Measurements from ENCODE around the gene UBXN10. TPM values are rescaled to one million over a fixed set of nuclear protein-coding genes. Genes with fewer than 3 reads are reported as not detected.
"Not testable (repeated sequence)": the region's sequence is repeated elsewhere in the genome, so short reads cannot be mapped to it uniquely, and the experiment has no call there.

UBXN10 gene
- total and polyA plus RNA-seq, 5 donors from 2014 or later, result 0.06 to 0.41 (median 0.33) TPM; not detected in 1

DNA sequence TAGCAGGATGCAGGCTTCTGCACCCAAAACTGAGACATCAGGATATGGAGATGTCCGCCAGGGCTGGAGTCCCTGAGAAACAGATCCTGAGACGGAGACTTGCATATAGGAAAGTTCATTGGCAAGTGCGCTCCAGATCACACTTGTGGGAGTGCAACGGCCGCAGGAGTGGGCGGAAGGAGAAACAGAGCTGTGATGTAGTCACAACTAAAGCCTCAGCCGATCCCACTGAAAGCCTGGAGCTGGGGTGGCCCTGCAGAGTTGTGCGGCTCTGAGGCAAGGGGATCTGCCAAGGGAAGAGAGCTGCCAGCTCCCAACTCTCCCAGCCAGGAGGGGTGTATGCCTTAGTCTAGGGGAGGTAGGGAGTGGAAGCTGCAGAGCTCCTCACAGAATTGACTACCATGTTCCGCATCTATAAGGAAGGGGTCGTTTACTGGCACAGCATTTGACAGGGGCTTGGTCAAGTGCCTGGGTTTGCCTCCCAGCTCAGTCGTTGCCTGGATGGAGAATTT is 42.5 kb downstream of the UBXN10 start:
- Mint-ChIP-seq H3K27ac (no peak overlapping the region), H3K36me3 (no peaks in the 10 kb centered on the region), H3K27me3 (peaks cover 66% of the 10 kb centered on the region), H3K4me1 (no peaks in the 10 kb centered on the region), H3K9me3 (peaks cover 0 to 2% (median 0%) of the 10 kb centered on the region in 7 donors), H3K4me3 (no peak overlapping the region)
- Histone ChIP-seq H3K4me1 (ENCODE audit: control insufficient read depth, insufficient read depth, low read length, poor library complexity, severe bottlenecking) (no peaks in the 10 kb centered on the region), H3K9me3 (ENCODE audit: control insufficient read depth in 2 of 2, low read length in 2 of 2) (no peaks in the 10 kb centered on the region), H3K27me3 (ENCODE audit: control insufficient read depth, insufficient read depth, low read length) (peaks cover 9% of the 10 kb centered on the region), H3K36me3 (ENCODE audit: control insufficient read depth, insufficient read depth, low read length) (no peaks in the 10 kb centered on the region), H3K27ac (ENCODE audit: insufficient read depth, low read length, poor library complexity, severe bottlenecking) (no peak overlapping the region), H3K4me3 (ENCODE audit: low read depth, low read length) (no peak overlapping the region)
- DNase-seq (no peak), ATAC-seq (ENCODE audit: low read depth in 2 of 2) (no peak)

DNA sequence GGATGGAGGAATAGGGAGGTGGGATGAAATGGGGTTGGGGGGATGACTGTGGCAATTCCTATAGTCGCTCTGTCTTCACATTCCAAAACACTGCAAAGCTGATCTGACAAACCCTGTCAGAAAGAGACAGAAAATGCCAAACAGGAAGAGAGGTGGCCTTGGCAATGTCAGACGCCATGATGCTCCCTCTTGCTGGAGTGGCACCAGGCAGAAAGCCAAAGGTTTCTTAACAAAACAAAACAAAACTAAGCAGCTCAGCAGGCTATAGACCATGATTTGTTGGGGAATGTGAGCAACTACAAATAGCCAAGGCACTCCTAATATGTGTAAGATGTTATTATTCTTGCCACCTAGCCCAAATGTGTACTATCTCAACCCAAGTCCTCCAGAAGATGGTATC is 43.3 kb downstream of the UBXN10 start:
- Histone ChIP-seq H3K9me3 (ENCODE audit: control insufficient read depth in 2 of 2, low read length in 2 of 2) (no peaks in the 10 kb centered on the region), H3K36me3 (ENCODE audit: control insufficient read depth, insufficient read depth, low read length) (no peaks in the 10 kb centered on the region), H3K4me1 (ENCODE audit: control insufficient read depth, insufficient read depth, low read length, poor library complexity, severe bottlenecking) (no peaks in the 10 kb centered on the region), H3K27ac (ENCODE audit: insufficient read depth, low read length, poor library complexity, severe bottlenecking) (no peak overlapping the region), H3K4me3 (ENCODE audit: low read depth, low read length) (no peak overlapping the region), H3K27me3 (ENCODE audit: control insufficient read depth, insufficient read depth, low read length) (peaks cover 5% of the 10 kb centered on the region)
- H3K9me3 Mint-ChIP-seq, result peaks cover 0 to 2% (median 0%) of the 10 kb centered on the region in 7 donors
- no peaks in the 10 kb centered on the region for H3K36me3 Mint-ChIP-seq
- no peak for DNase-seq
- no peak overlapping the region for H3K27ac Mint-ChIP-seq
- H3K27me3 Mint-ChIP-seq, result peaks cover 64% of the 10 kb centered on the region
- H3K4me1 Mint-ChIP-seq, result no peaks in the 10 kb centered on the region
- no peak for ATAC-seq (ENCODE audit: low read depth in 2 of 2)
- H3K4me3 Mint-ChIP-seq, result no peak overlapping the region

DNA sequence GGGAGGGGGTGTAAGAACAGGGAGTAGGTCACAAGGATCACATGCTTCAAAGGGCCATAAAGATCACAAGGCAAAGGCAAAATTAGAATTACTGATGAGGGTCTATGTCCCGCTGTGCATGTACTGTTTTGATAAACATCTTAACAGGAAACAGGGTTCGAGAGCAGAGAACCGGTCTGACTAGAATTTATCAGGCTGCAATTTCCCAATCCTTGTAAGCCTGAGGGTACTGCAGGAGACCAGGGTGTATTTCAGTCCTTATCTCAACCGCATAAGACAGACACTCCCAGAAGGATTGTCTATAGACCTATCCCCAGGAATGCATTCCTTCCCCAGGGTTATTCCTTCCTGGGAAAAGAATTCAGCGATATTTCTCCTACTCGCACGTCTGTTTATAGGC is 46.7 kb downstream of the UBXN10 start:
- not testable (repeated sequence) for H3K36me3 Mint-ChIP-seq; H3K9me3 Mint-ChIP-seq; H3K4me1 ChIP-seq (ENCODE audit: control insufficient read depth, insufficient read depth, low read length, poor library complexity, severe bottlenecking); DNase-seq; H3K4me1 Mint-ChIP-seq; ATAC-seq (ENCODE audit: low read depth in 2 of 2); H3K27me3 ChIP-seq (ENCODE audit: control insufficient read depth, insufficient read depth, low read length); H3K4me3 ChIP-seq (ENCODE audit: low read depth, low read length); H3K9me3 ChIP-seq (ENCODE audit: control insufficient read depth in 2 of 2, low read length in 2 of 2); H3K27ac ChIP-seq (ENCODE audit: insufficient read depth, low read length, poor library complexity, severe bottlenecking); H3K36me3 ChIP-seq (ENCODE audit: control insufficient read depth, insufficient read depth, low read length); H3K27ac Mint-ChIP-seq; H3K4me3 Mint-ChIP-seq
- H3K27me3 Mint-ChIP-seq, result peaks cover 50% of the 10 kb centered on the region

DNA sequence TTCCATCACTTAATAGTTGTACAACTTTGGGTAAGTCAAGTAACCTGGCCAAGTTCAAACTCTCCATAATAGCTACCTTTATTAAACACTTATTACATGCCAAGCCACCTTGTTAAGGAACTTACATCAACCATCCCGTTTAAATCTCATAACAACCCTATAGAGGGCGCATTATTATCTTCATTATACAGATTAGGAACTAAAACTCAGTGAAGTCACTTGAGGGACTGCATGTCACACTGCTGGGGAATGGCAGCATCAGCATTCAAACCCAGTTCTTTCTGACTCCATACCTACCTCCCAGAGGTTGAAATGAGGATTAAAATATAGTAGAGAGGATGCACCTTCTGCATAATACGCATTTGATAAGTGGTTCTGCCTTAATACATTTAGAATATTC is 47.5 kb downstream of the UBXN10 start:
- no peaks in the 10 kb centered on the region for H3K4me1 ChIP-seq (ENCODE audit: control insufficient read depth, insufficient read depth, low read length, poor library complexity, severe bottlenecking)
- no peaks in the 10 kb centered on the region for H3K36me3 Mint-ChIP-seq
- peaks cover 0 to 3% (median 0%) of the 10 kb centered on the region in 7 donors for H3K9me3 Mint-ChIP-seq
- H3K27me3 Mint-ChIP-seq, result peaks cover 42% of the 10 kb centered on the region
- H3K9me3 ChIP-seq (ENCODE audit: control insufficient read depth in 2 of 2, low read length in 2 of 2), result no peaks in the 10 kb centered on the region
- H3K4me3 ChIP-seq (ENCODE audit: low read depth, low read length), result no peak overlapping the region
- no peaks in the 10 kb centered on the region for H3K36me3 ChIP-seq (ENCODE audit: control insufficient read depth, insufficient read depth, low read length)
- no peak overlapping the region for H3K27ac ChIP-seq (ENCODE audit: insufficient read depth, low read length, poor library complexity, severe bottlenecking)
- H3K27ac Mint-ChIP-seq, result no peak overlapping the region
- peak in 2 of 3 donors; percentile 19 to 41 for DNase-seq
- no peak for ATAC-seq (ENCODE audit: low read depth in 2 of 2)
- H3K27me3 ChIP-seq (ENCODE audit: control insufficient read depth, insufficient read depth, low read length), result peaks cover 4% of the 10 kb centered on the region
- H3K4me1 Mint-ChIP-seq, result no peaks in the 10 kb centered on the region
- H3K4me3 Mint-ChIP-seq, result no peak overlapping the region

DNA sequence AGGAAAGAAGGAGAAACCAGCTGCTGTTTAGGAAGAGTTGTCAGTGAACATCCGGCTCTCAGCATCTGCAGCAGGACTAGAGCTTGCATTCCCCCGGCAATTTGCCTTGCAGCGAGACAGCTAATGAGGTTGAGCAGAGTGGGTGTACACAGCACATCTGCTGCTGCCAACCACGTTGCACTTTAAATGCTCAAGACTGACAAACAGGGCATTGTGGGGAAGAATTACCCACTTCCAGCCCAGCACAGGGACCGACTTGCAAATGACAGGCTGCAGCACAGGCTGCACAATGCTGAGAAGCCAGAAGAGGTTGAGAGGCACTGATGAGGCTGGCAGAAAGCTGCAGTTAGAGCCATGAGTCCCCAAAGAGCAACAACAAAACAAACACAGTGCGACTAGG is 48.0 kb downstream of the UBXN10 start:
- DNase-seq (no peak), ATAC-seq (ENCODE audit: low read depth in 2 of 2) (no peak)
- H3K4me3 ChIP-seq (ENCODE audit: low read depth, low read length), result no peak overlapping the region
- no peaks in the 10 kb centered on the region for H3K36me3 ChIP-seq (ENCODE audit: control insufficient read depth, insufficient read depth, low read length)
- H3K9me3 ChIP-seq (ENCODE audit: control insufficient read depth in 2 of 2, low read length in 2 of 2), result no peaks in the 10 kb centered on the region
- Mint-ChIP-seq H3K36me3 (no peaks in the 10 kb centered on the region), H3K4me3 (no peak overlapping the region), H3K27ac (no peak overlapping the region), H3K4me1 (no peaks in the 10 kb centered on the region), H3K27me3 (peaks cover 37% of the 10 kb centered on the region), H3K9me3 (peaks cover 0 to 3% (median 0%) of the 10 kb centered on the region in 7 donors)
- peaks cover 4% of the 10 kb centered on the region for H3K27me3 ChIP-seq (ENCODE audit: control insufficient read depth, insufficient read depth, low read length)
- H3K4me1 ChIP-seq (ENCODE audit: control insufficient read depth, insufficient read depth, low read length, poor library complexity, severe bottlenecking), result no peaks in the 10 kb centered on the region
- H3K27ac ChIP-seq (ENCODE audit: insufficient read depth, low read length, poor library complexity, severe bottlenecking), result no peak overlapping the region

DNA sequence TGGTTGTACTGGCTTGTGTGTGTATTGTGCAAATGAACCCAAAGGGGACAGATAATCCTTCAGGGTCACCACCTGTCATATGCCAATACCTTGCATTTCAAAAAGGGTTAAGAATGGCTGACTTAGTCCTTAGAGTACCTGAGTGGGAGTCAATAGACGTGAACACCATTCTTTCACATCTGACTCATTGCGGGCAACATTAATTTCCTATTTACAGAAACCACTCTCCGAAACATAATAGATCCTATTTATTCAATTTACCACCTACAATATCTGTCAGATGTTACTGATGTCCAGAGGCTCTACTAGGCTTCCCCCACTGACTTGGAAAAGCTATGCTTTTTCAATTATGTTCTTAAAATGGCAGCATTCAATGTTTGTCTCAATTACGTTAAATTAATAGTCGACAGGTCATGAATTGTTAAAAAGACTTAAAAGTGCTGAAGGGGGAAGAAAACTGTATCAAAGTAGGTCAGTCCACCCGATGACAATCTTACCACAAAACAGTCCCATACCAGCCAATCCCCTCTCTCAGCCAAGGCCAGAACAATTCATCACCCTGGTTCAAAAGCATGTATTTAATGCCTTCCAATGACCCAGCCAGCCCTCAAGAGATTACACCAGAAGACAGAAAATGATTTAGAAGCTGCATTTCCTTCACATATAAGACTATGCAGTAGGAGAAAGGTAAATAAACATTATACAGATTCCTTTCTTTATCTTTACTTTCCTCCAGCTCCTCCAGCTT is 49.1 kb downstream of the UBXN10 start:
- Mint-ChIP-seq H3K9me3 (peaks cover 0 to 3% (median 0%) of the 10 kb centered on the region in 7 donors), H3K27ac (no peak overlapping the region), H3K27me3 (peaks cover 40% of the 10 kb centered on the region), H3K4me1 (no peaks in the 10 kb centered on the region), H3K4me3 (no peak overlapping the region), H3K36me3 (no peaks in the 10 kb centered on the region)
- no peaks in the 10 kb centered on the region for H3K4me1 ChIP-seq (ENCODE audit: control insufficient read depth, insufficient read depth, low read length, poor library complexity, severe bottlenecking)
- H3K27me3 ChIP-seq (ENCODE audit: control insufficient read depth, insufficient read depth, low read length), result peaks cover 4% of the 10 kb centered on the region
- DNase-seq (no peak), ATAC-seq (ENCODE audit: low read depth in 2 of 2) (no peak)
- no peaks in the 10 kb centered on the region for H3K9me3 ChIP-seq (ENCODE audit: control insufficient read depth in 2 of 2, low read length in 2 of 2)
- no peak overlapping the region for H3K27ac ChIP-seq (ENCODE audit: insufficient read depth, low read length, poor library complexity, severe bottlenecking)
- no peak overlapping the region for H3K4me3 ChIP-seq (ENCODE audit: low read depth, low read length)
- H3K36me3 ChIP-seq (ENCODE audit: control insufficient read depth, insufficient read depth, low read length), result no peaks in the 10 kb centered on the region

DNA sequence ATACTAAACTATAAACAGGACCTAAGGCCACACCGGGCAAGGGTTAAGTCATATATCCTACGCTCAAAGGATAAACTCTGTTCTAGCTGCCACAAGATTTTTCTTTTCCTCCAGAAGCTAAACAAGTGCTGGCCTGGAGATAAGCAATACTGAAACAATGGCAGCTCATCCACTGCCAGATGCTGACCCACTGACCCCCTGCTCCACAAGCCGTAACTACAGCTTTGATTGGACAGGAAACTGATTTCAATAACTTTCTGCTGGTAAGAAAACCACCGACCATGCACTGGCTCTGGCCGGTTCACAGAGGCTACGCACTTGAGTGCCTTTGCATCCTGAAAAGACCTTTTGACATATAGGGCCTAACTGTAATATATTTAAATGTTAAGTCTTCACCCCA is 51.8 kb downstream of the UBXN10 start:
- Histone ChIP-seq H3K9me3 (ENCODE audit: control insufficient read depth in 2 of 2, low read length in 2 of 2) (no peaks in the 10 kb centered on the region), H3K4me3 (ENCODE audit: low read depth, low read length) (no peak overlapping the region), H3K27me3 (ENCODE audit: control insufficient read depth, insufficient read depth, low read length) (peaks cover 2% of the 10 kb centered on the region), H3K36me3 (ENCODE audit: control insufficient read depth, insufficient read depth, low read length) (no peaks in the 10 kb centered on the region), H3K4me1 (ENCODE audit: control insufficient read depth, insufficient read depth, low read length, poor library complexity, severe bottlenecking) (no peaks in the 10 kb centered on the region), H3K27ac (ENCODE audit: insufficient read depth, low read length, poor library complexity, severe bottlenecking) (no peak overlapping the region)
- Mint-ChIP-seq H3K9me3 (peaks cover 0 to 3% (median 0%) of the 10 kb centered on the region in 7 donors), H3K27me3 (peaks cover 49% of the 10 kb centered on the region), H3K36me3 (no peaks in the 10 kb centered on the region), H3K4me1 (no peaks in the 10 kb centered on the region), H3K4me3 (no peak overlapping the region), H3K27ac (no peak overlapping the region)
- no peak for ATAC-seq (ENCODE audit: low read depth in 2 of 2)
- no peak for DNase-seq

DNA sequence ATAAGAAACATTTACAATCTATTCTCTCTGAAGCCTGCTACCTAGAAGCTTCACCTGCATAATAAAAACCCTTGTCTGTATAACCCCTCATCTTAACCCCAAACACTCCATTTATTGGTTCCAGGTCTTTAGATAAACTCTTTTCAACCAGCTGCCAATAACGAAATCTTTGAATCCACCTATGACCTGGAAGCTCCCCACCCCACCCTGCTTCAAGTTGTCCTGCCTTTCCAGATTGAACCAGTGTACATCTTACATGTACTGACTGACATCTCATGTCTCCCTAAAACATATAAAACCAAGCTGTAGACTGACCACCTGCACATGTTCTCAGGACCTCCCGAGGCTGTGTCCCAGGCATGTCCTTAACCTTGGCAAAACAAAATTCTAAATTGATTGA is 54.1 kb downstream of the UBXN10 start:
- Mint-ChIP-seq H3K4me3 (no peak overlapping the region), H3K36me3 (no peaks in the 10 kb centered on the region), H3K9me3 (peaks cover 0 to 3% (median 0%) of the 10 kb centered on the region in 7 donors), H3K27ac (no peak overlapping the region), H3K4me1 (no peaks in the 10 kb centered on the region), H3K27me3 (peaks cover 32% of the 10 kb centered on the region)
- Histone ChIP-seq H3K36me3 (ENCODE audit: control insufficient read depth, insufficient read depth, low read length) (no peaks in the 10 kb centered on the region), H3K9me3 (ENCODE audit: control insufficient read depth in 2 of 2, low read length in 2 of 2) (no peaks in the 10 kb centered on the region), H3K4me1 (ENCODE audit: control insufficient read depth, insufficient read depth, low read length, poor library complexity, severe bottlenecking) (no peaks in the 10 kb centered on the region), H3K27ac (ENCODE audit: insufficient read depth, low read length, poor library complexity, severe bottlenecking) (no peak overlapping the region), H3K27me3 (ENCODE audit: control insufficient read depth, insufficient read depth, low read length) (peaks cover 3% of the 10 kb centered on the region), H3K4me3 (ENCODE audit: low read depth, low read length) (no peak overlapping the region)
- ATAC-seq (ENCODE audit: low read depth in 2 of 2) (no peak), DNase-seq (no peak)
